Astrocyte of the spinal cord (primary cell): ENCODE measurements around the gene TRIM72.

Experiments used
- DNase-seq: peaks from one replicate; pipeline ENCODE4 v3.0.0; 2011; ENCODE audit warnings: low read depth, low spot score
- H3K4me3 ChIP-seq: 2 replicates; pipeline ENCODE4 v1.5.1; 2011; ENCODE audit warnings: low read depth, mild to moderate bottlenecking, low read length, moderate library complexity
- in situ Hi-C: cut with HindIII; loops from 2 replicates; pipeline ENCODE4 v1.10.0; 2017; ENCODE audit warnings: low sequenced_read_pairs
- TF ChIP-seq, protein P1 (sequence below): IDR thresholded peaks from 2 replicates; pipeline ENCODE4 v1.5.1; 2012; ENCODE audit warnings: low read depth, mild to moderate bottlenecking, low read length, inconsistent platforms

Gene TRIM72

DNA sequence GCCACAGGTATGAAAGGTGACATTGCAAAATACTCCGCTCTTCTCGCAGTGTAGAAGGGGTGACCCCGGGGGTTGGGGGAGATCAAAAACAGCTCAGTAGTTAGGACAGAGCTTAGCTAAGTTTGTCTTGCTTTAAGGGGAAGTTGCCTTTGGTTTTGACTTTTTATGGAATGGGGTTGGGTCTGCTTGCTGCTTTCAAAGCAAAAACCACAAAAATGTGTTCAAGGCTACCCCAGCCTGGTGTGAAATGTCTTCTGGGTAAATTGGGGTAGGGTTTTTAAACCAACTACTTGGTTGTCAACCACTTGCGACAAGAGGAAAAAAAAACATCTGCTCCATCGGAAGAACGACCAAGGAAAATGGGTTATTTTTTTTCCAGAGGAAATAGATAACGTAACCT lies 27.7 kb upstream of the TRIM72 start:
- H3K4me3 ChIP-seq = no peak overlapping the region
- DNase-seq = no peak
- in situ Hi-C loops = loop anchor here (25.0 kb wide), 1 partner anchor 276 kb away; the partner anchor contains the start of genes ARMC5 and TGFB1I1
- TF ChIP-seq, protein P1, sequence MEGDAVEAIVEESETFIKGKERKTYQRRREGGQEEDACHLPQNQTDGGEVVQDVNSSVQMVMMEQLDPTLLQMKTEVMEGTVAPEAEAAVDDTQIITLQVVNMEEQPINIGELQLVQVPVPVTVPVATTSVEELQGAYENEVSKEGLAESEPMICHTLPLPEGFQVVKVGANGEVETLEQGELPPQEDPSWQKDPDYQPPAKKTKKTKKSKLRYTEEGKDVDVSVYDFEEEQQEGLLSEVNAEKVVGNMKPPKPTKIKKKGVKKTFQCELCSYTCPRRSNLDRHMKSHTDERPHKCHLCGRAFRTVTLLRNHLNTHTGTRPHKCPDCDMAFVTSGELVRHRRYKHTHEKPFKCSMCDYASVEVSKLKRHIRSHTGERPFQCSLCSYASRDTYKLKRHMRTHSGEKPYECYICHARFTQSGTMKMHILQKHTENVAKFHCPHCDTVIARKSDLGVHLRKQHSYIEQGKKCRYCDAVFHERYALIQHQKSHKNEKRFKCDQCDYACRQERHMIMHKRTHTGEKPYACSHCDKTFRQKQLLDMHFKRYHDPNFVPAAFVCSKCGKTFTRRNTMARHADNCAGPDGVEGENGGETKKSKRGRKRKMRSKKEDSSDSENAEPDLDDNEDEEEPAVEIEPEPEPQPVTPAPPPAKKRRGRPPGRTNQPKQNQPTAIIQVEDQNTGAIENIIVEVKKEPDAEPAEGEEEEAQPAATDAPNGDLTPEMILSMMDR = no peak

DNA sequence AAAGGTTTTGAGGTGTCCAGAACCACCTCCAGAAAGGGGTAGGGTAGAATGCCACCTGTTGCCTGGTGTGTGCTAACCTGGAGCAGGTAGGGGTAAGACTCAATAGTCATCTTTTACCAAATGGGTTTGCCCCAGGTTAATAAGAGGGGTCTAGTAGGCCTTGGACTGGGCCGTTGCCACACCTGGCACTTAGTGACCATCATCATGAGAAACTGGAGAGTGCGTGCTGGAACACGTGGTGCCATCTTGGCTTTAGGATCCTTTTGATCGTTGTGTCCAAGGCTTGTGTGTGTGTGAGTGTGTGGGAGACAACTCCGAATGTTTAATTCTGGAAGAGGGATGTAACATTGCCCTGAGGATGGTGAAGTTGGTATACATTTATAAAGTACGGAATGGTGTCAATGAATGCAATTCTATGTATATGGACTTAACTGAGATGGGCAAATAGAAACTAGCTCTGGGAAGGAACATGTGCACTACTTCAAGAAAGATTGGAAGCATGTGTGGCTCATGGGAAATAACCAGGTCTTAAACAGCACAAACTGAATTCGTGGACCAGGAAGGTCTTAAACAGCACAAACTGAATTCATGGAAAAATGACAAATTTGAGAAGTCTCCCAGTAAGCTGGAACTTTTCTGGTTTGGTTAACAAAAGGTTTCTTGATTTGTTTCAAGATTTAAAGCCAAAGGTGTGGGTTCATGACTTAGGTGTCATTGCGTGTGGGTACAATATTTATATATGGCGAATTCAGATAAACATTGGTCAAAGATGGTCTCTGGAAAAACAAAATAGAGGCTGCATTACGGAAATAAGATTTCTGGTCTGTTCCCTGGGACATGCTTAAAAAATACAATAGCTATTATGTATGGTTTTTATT lies 26.8 kb upstream of the TRIM72 start:
- H3K4me3 ChIP-seq = no peak overlapping the region
- TF ChIP-seq, protein P1 = no peak
- DNase-seq = no peak
- in situ Hi-C loops = loop anchor here (25.0 kb wide), 1 partner anchor 275 kb away; the partner anchor contains the start of genes ARMC5 and TGFB1I1

DNA sequence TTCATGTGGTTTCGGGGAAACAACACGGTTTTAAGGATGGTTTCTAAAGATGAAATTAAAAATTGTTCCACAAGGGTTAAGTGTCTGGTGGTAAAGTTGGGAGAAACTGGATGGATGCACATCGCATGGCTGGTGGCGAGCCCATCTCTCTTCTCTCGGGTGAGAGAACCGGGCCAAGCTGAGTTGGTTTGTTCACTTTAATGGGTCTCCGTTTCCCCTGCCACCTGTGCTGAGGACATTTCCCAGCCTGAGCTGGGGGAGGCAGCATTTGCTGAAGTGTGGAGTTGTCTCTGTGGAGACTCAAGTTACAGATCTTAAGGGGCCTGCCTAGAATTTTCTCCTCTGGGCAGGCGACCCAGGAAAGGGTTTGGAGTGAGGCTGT lies 26.1 kb upstream of the TRIM72 start:
- TF ChIP-seq, protein P1 = no peak
- DNase-seq = no peak
- H3K4me3 ChIP-seq = no peak overlapping the region
- in situ Hi-C loops = loop anchor here (25.0 kb wide), 1 partner anchor 275 kb away; the partner anchor contains the start of genes ARMC5 and TGFB1I1

DNA sequence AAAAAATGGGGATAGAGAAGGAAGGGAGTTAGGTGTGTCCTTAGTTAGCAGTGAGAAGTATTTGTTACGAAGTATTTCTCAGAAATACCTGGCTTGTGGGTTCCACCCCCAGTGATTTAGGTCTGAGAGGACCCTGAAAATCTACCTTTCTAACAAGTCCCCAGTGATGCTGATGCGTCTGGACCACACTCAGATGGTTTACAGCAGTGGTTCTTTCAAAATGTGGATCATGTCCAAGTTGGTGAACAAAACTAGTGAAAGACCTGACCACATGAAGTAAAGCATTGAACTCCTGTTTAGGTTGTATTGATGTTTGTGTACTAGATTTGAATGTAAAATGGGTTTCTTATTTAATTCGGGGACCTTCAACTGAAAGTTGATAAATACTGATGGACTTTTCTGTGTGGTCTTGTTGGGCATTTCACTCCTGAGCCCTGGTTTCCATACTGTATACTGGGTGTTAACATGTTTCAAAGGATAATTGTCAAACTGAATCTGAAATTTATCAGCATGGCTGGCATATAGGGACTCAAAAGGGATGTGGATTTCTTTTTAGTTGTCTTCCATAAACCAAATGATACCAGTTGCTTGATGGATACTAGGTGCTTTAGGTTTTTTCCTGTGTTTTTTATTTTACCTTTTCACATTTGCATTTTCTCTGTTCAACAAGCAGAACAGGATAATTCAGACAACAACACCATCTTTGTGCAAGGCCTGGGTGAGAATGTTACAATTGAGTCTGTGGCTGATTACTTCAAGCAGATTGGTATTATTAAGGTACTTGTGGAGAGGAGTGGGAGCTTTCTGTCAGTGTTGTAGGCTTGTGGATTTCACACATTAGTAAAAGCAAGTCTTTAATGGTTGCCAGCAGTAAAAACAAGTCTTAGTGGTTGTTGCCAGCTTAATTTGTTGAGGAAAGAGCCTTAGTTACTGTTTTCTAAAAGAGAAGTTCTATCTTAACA lies 25.2 kb upstream of the TRIM72 start:
- DNase-seq = no peak
- TF ChIP-seq, protein P1 = no peak
- in situ Hi-C loops = loop anchor here (25.0 kb wide), 1 partner anchor 274 kb away; the partner anchor contains the start of genes ARMC5 and TGFB1I1

DNA sequence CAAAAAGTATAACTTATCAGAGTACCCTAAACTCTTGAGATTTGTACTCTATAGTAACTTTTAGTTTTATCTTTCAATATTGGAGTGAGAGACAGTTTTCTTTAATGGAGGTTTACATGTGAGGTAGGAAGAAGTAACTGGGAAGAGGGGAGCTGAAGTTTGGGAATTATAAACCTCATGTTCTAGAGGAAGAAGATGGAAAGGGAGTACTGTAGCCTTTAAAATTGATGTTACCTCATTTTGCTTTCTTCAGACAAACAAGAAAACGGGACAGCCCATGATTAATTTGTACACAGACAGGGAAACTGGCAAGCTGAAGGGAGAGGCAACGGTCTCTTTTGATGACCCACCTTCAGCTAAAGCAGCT lies 24.5 kb upstream of the TRIM72 start:
- DNase-seq = no peak
- no peak overlapping the region for H3K4me3 ChIP-seq
- TF ChIP-seq, protein P1 = no peak
- in situ Hi-C loops = loop anchor here (25.0 kb wide), 1 partner anchor 273 kb away; the partner anchor contains the start of genes ARMC5 and TGFB1I1

More for the DNA sequence above, 25.2 kb upstream of the TRIM72 start:
- no peak overlapping the region for H3K4me3 ChIP-seq

DNA sequence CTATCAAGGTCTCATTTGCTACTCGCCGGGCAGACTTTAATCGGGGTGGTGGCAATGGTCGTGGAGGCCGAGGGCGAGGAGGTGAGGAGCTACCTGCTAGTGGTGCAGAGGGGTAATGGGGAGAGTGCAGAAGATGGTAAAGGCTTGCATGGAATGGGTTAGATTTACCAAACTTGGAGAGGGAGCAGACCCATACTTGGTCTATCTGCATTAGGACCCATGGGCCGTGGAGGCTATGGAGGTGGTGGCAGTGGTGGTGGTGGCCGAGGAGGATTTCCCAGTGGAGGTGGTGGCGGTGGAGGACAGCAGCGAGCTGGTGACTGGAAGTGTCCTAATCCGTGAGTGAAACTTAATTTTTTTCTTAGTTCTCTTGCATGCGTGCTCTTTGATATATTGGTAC lies 23.9 kb upstream of the TRIM72 start:
- in situ Hi-C loops = loop anchor here (25.0 kb wide), 1 partner anchor 272 kb away; the partner anchor contains the start of genes ARMC5 and TGFB1I1
- DNase-seq = no peak
- TF ChIP-seq, protein P1 = no peak
- H3K4me3 ChIP-seq = no peak overlapping the region
